CD4-positive, alpha-beta T cell treated with Interleukin-21 for 1 hour (primary cell): ENCODE data around the gene NELFE.
"Not testable (repeated sequence)": the region's sequence is repeated elsewhere in the genome, so short reads cannot be mapped to it uniquely, and the experiment has no call there.

Experiments
- DNase-seq: peaks from one replicate; pipeline ENCODE4 v3.0.0-alpha.2; 2020

Gene NELFE, protein sequence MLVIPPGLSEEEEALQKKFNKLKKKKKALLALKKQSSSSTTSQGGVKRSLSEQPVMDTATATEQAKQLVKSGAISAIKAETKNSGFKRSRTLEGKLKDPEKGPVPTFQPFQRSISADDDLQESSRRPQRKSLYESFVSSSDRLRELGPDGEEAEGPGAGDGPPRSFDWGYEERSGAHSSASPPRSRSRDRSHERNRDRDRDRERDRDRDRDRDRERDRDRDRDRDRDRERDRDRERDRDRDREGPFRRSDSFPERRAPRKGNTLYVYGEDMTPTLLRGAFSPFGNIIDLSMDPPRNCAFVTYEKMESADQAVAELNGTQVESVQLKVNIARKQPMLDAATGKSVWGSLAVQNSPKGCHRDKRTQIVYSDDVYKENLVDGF

GRCh38 chr6:31958741-31959739, at the start of gene NELFE, which contains the start of gene SKIC2:
TSS of gene NELFE (minus strand) at chr6:31958971. CDS start at chr6:31958446, 525 bp downstream.
TSS of gene SKIC2 (plus strand) at chr6:31959175. CDS start at chr6:31959193, 18 bp downstream.
- peak; percentile 99 for DNase-seq

DNA sequence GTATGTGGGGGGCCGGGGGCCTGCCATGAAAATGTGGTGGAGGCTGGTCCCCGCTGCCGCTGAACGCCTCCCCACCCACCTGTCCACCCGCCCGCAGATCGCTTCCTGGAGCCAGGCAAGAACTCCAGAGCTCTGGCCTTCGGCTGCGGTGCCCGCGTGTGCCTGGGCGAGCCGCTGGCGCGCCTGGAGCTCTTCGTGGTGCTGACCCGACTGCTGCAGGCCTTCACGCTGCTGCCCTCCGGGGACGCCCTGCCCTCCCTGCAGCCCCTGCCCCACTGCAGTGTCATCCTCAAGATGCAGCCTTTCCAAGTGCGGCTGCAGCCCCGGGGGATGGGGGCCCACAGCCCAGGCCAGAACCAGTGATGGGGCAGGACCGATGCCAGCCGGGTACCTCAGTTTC, 49.3 kb upstream of the NELFE start:
- DNase-seq, result not testable (repeated sequence)

GRCh38 chr6:32007086-32007485, 48.3 kb upstream of the NELFE start:
- DNase-seq, result not testable (repeated sequence)

GRCh38 chr6:32005991-32006529, 47.3 kb upstream of the NELFE start:
- DNase-seq, result not testable (repeated sequence)

GRCh38 chr6:32005538-32005880, 46.7 kb upstream of the NELFE start:
- DNase-seq, result not testable (repeated sequence)

GRCh38 chr6:32004864-32005537, 46.2 kb upstream of the NELFE start:
- DNase-seq, result not testable (repeated sequence)

DNA sequence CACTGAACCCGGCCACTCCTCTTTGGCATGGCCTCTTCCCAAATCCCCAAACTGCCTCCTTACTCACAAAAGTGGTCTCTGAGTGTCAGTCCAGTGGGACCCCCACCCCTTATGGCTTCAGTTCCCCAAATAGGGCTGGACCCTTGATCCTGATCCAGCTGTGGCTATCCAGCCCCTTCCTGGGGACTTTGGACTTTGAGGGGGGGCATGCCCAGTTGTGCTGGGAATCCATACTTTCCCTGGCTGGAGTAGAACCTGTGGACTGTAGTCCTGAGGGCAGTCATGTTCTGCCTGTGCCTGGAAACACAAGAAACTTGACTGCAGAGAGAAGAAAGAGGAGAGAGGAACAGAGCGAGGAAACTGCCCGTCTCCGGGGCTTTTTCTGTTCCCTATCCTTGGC, 45.6 kb upstream of the NELFE start:
- DNase-seq, result not testable (repeated sequence)

DNA sequence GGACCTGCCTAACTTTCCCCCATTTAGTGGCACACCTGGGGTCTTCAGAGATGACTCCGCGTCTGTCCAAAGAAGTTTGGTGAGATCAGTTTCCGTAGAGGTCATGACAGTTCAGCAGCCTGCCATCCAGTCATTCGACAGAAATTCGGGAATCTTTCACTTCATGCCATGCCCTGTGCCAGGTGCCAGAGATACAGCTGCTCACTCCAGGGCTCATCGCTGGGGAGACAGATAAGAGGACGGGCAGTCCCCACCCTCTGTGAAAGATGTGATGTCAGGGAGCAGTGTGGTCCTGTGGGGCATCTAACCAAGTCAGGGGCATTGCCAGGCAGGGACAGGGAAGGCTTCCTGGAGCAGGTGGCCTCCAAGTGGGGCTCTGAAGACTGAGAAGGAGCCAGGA, 44.5 kb upstream of the NELFE start:
- not testable (repeated sequence) for DNase-seq

DNA sequence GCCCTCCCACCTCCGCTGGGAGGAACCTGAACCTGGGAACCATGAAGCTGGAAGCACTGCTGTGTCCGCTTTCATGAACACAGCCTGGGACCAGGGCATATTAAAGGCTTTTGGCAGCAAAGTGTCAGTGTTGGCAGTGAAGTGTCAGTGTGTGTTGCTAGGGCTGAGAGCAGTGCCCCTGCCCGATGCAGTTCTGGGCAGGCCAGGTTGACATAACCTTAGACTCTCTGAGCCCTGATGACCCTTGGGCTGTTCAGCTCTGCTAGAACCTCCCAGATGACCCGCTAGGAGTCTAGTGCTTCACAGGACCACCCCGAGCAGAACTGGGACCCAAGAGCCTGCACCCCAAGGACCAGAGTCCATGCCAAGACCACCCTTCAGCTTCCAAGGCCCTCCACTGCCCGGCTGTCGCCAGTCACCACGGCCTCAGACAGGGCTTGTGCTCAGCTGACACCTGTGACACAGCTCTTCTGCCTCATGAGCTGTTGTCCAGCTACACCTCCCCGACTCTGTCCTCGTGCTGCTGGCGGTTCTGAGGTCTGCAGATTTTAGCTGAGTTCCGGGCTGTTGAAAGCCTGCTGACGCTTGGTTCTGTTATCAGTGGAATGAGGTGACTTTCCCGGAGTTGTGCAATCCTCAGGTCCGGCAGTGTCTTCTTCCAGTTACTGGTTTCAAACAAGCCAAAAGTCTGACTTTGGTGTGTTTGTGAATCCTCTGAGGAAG, 43.9 kb upstream of the NELFE start:
- not testable (repeated sequence) for DNase-seq

DNA sequence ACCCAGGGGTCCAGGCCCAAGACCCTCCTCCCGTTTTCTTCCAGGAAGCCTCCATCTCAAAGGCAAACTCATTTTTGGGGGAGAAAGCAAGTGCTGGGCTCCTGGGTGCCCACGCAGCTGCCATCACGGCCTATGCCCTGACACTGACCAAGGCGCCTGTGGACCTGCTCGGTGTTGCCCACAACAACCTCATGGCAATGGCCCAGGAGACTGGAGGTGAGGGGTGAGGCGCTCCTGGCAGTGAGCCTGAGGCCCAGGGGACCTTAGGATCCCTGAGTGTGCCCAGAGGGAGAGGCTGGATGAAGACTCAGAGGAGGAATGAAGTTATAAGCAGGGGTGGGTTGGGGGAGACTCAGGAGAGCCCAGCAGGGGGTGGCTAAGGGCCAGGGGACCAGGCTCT, 37.6 kb upstream of the NELFE start:
- not testable (repeated sequence) for DNase-seq

GRCh38 chr6:31994421-31994820, 35.6 kb upstream of the NELFE start:
- DNase-seq, result not testable (repeated sequence)

- DNase-seq, result not testable (repeated sequence)
Measured at GRCh38 chr6:31989363-31989762, 30.6 kb upstream of the NELFE start.

DNA sequence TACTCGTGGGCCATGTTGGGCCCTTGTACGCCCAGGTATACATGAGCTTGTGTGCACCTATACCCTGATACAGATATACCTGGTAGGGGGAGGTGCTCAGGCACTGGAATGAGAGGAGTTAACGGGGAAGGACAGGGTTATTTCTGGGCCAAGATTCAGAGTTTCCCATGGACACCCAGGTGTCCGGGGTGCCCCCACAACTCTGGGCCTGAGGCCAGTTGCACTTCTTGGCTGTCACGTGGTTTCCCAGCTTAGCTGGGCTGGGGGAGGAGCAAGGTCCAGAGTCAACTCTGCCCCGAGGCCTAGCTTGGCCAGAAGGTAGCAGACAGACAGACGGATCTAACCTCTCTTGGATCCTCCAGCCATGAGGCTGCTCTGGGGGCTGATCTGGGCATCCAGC, 23.0 kb upstream of the NELFE start, which contains the start of gene C4A:
C4A (plus strand) TSS at position 314 of the 400 bp plus-strand sequence; CDS start at position 365, 51 bp downstream.
- DNase-seq, result not testable (repeated sequence)

- not testable (repeated sequence) for DNase-seq
Measured at GRCh38 chr6:31980998-31981397, 22.2 kb upstream of the NELFE start.

DNA sequence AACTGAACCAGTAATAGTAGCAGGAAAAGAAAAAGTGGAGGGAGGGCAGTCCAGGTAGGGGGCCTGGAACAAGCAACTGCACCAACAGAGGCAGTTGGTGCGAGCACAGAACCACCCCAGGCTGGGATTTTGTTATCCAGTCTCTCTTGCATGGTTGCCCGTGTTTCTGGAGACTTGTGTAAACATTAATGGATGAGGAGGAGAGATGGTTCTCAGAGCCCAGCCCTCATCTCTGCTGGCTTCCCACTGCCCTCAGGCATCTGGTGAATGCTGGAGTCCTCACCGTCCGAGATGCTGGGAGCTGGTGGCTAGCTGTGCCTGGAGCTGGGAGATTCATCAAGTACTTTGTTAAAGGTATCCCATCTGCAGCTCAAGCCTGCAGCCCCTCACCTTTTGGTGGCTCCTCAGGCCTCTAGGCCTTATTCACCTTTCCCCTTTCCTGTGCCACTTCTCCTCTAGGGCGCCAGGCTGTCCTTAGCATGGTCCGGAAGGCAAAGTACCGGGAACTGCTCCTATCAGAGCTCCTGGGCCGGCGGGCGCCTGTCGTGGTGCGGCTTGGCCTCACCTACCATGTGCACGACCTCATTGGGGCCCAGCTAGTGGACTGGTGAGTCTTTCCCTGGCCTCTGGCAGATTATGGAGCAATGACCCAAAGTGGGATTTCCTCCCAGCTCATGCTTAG, 21.6 kb upstream of the NELFE start:
- not testable (repeated sequence) for DNase-seq

GRCh38 chr6:31979238-31979898, 20.6 kb upstream of the NELFE start:
- DNase-seq, result no peak

- no peak for DNase-seq
Measured at GRCh38 chr6:31978831-31979230, 20.1 kb upstream of the NELFE start.

- DNase-seq, result no peak
Measured at GRCh38 chr6:31977816-31978431, 19.2 kb upstream of the NELFE start.

- not testable (repeated sequence) for DNase-seq
Measured at GRCh38 chr6:31976065-31976464, 17.3 kb upstream of the NELFE start.
